Brain microvascular endothelial cell (primary cell): ENCODE measurements around the gene MRPL23.

Source experiments
- DNase-seq: peaks from one replicate; pipeline ENCODE4 v3.0.0-alpha.2; 2020
- H3K27ac ChIP-seq: fragments of 250-450 bp; sonication (Bioruptor Pico); 2 replicates; pipeline ENCODE4 v1.5.1; 2020; ENCODE audit warnings: mild to moderate bottlenecking, moderate library complexity
- H3K27me3 ChIP-seq: fragments of 250-450 bp; sonication (Bioruptor Pico); replicated peaks from 2 replicates; pipeline ENCODE4 v1.5.1; 2020; ENCODE audit warnings: mild to moderate bottlenecking
- H3K36me3 ChIP-seq: fragments of 250-450 bp; sonication (Bioruptor Pico); replicated peaks from 2 replicates; pipeline ENCODE4 v1.5.1; 2020; ENCODE audit warnings: mild to moderate bottlenecking
- H3K4me3 ChIP-seq: 2 replicates; pipeline ENCODE4 v1.5.1; 2011; ENCODE audit warnings: low read depth, mild to moderate bottlenecking, control low read depth, low read length, moderate library complexity
- in situ Hi-C: cut with HindIII; loops from 2 replicates; pipeline ENCODE4 v1.10.0; 2017; ENCODE audit warnings: low sequenced_read_pairs, low pct_ligation_motif_present
- TF ChIP-seq, protein P1 (sequence below): IDR thresholded peaks from 2 replicates; pipeline ENCODE4 v1.5.1; 2011; ENCODE audit warnings: low read depth, mild to moderate bottlenecking, moderate library complexity, low read length, control low read depth, inconsistent platforms; ENCODE audit errors: missing control alignments

MRPL23 gene

DNA sequence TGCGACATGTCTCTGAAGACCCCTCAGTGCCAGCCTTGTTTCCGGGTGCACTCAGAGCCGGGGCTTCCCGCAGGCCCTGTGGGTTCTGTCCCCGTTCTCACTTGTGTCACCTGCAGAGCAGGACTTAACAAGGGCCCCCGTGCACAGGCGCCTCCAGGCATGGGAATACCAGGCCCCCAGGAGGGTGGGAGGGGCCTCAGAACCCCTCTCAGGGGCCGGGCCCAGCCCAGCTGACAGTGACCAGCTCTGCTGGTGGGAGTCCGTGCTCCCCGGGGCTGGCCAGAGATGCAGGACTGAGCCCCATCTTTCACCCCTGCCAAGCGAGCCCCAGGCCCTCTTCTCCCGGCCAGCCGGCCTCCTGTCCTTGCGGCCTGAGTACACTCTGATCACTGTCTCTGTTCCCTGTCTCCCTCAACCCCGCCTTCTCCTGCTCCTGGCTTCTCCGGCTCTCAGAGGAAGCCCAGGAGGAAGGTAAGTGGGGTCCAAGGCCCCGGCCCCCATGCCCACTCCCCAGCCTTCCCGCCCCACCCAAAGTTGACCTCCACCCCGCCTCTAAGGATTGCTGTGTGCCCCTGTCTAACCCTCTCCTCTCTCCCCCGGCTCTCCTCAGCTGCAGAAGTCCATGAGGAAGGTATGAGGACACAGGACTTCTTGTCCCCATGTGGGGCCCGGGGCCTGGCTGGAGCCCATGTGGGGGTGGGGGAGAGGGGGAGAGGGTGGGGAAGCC, 22.3 kb upstream of the MRPL23 start:
- Histone ChIP-seq H3K27ac (no peak overlapping the region), H3K36me3 (no peaks in the 10 kb centered on the region), H3K4me3 (no peak overlapping the region), H3K27me3 (no peaks in the 10 kb centered on the region)
- DNase-seq: no peak
- in situ Hi-C loops: no loop called here
- TF ChIP-seq, protein P1, sequence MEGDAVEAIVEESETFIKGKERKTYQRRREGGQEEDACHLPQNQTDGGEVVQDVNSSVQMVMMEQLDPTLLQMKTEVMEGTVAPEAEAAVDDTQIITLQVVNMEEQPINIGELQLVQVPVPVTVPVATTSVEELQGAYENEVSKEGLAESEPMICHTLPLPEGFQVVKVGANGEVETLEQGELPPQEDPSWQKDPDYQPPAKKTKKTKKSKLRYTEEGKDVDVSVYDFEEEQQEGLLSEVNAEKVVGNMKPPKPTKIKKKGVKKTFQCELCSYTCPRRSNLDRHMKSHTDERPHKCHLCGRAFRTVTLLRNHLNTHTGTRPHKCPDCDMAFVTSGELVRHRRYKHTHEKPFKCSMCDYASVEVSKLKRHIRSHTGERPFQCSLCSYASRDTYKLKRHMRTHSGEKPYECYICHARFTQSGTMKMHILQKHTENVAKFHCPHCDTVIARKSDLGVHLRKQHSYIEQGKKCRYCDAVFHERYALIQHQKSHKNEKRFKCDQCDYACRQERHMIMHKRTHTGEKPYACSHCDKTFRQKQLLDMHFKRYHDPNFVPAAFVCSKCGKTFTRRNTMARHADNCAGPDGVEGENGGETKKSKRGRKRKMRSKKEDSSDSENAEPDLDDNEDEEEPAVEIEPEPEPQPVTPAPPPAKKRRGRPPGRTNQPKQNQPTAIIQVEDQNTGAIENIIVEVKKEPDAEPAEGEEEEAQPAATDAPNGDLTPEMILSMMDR: no peak

DNA sequence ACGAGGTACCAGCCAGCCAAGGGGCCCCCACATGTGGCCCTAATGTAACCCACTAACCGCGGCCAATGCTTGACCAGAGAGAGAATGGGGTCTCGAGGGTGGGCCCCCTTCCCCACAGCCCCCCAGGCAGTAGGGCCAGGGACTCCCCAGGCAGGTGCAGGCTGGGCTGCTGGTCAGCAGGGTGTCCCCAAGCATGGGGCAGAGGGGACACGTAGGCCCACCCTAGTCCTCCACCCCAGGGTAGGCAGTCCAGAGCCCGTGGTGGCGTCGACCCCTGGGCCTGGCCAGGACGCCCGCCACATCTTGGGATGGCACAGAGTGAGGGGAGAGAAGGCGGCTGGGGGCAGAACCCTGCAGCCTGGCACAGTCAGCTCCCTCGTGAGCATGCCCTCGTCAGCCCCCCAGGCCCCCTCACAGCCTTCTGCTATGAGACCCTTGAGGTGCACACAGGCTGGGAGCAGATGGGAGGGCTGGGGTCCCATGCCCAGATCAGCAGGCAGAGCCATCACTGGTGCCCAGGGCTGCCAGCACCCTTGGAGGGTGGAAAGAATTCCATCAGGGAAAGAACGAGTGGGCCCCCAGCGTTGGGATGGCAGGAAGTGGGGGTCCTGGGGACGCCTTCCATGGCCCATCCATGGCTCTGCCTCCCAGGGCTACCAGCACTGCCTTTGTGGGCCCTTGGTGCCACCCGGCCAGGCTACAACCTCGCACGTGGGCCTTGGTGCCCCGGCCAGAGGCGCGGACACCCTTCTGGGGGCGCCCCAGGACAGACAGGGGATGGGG, 21.6 kb upstream of the MRPL23 start:
- Histone ChIP-seq H3K36me3 (no peaks in the 10 kb centered on the region), H3K4me3 (no peak overlapping the region), H3K27ac (no peak overlapping the region), H3K27me3 (no peaks in the 10 kb centered on the region)
- no peak for DNase-seq
- in situ Hi-C loops: no loop called here
- TF ChIP-seq, protein P1: no peak

DNA sequence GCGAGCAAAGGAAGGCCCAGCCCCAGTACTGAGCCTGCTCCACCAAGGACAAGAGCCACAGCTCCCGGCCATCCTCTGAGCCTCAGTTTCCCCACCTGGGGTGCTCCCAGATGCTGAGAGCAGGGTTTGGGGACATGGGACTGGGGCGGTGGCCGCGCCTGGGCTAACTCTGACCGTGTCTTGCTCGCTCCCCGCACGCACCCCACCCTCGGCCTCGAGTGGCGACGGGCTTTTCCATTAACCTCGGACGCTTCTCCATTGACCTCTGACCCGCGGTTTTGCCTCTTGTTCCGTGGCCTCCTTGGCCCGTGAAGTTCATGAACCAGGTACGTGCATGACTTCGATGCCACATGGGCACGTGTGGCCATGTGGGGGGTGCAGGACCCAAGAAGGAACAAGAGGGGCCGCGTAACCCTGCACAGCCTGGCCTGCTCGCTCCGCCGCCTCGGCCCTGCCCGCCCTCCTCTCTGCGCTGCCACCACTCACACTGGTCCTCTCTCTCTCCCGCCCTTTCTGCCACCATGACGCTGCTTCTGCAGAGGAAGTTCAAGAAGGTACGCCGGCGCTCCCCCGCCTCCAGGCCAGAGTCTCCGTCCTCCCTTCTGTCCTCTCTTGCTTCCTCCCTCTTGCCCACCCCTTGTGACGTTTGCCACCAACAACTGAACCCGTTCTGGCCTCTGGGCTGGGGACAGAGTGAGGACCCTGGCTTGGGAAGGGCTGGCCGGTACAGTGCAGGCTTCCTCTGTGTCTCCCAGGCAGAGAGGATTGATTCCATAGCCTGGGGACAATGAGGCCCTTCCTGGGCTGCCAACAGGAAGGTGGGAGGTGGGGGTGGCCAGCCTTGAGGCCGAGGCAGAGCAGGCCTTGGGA, 20.7 kb upstream of the MRPL23 start:
- no peaks in the 10 kb centered on the region for H3K36me3 ChIP-seq
- H3K27me3 ChIP-seq: no peaks in the 10 kb centered on the region

DNA sequence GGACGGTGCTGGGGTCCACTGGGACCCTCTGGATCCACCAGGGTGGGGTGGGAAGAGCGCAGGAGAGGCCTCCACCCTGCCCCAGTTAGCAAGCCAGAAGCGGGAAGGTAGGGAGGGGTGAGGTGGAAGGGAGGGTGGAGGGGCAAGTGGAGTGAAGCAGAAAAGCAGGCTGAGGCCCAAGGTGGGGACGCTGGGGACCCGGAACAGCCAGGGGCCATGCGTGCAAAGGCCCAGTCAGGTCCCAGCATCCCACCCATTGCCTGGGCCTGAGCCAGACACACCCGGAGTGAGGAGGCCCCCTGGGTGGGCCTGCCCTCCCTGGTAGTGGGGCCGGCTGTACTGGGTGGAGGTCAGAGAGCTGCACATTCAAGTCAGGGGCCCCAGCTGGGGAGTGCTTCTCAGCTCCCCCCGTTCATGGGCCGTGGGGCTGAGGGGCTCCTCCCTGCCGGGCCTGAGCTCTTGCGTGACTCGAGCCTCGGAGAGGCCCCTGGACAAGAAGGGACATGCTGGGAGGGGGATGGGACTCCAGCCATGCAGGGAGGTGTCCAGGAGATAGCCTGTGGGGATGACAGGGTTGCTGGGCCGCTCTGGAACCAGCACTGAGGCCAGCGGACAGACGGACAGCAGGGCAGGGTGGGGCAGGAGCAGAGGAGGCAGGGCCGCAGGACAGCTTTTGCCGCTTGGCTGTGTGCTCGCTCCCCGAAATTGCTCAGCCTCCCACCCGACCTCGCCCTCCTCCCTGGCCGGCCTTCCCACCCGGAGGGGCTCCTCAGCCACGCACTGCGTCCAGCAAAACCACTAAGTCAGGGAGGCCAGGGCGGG, 19.9 kb upstream of the MRPL23 start:
- no peak overlapping the region for H3K27ac ChIP-seq
- no peaks in the 10 kb centered on the region for H3K36me3 ChIP-seq
- in situ Hi-C loops: no loop called here
- H3K27me3 ChIP-seq: no peaks in the 10 kb centered on the region
- TF ChIP-seq, protein P1: no peak
- no peak overlapping the region for H3K4me3 ChIP-seq
- DNase-seq: no peak

More for the DNA sequence above, 20.7 kb upstream of the MRPL23 start:
- Histone ChIP-seq H3K4me3 (no peak overlapping the region), H3K27ac (no peak overlapping the region)
- TF ChIP-seq, protein P1: no peak
- in situ Hi-C loops: no loop called here
- no peak for DNase-seq

DNA sequence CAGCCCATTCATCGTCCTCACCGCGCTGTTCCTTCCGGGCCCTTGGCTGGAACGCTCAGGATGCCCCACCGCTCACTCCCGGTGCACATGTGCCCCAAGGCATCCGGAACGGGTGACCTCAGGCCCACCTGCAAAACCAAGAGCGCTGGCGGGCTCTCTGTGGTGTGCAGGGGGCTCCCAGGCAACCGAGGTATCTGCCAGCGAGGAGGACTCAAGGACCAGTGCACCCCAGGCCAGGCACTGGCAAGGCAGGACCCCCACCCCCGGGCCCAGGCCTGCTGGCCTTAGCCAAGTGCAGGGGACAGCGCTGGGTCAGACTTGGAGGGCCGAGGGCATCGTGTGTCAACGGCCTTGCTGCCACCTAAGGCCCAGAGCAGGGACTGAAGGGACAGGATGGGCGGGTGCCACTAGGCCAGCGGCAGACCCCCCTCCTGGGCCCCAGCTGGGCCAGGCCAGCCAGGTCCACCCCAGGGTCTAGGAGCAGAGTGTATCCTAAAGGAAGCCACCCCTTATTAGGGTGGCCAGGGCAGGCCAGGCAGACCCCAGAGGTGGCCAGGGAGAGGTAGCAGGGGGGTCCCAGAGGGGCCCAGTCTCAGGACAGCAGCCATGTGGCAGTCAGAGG, 19.2 kb upstream of the MRPL23 start:
- no peak overlapping the region for H3K27ac ChIP-seq
- H3K4me3 ChIP-seq: no peak overlapping the region
- TF ChIP-seq, protein P1: no peak
- no peak for DNase-seq
- no peaks in the 10 kb centered on the region for H3K27me3 ChIP-seq
- in situ Hi-C loops: no loop called here
- H3K36me3 ChIP-seq: no peaks in the 10 kb centered on the region
